ENCODE data around the gene KCND2. TPM values are rescaled to one million over a fixed set of nuclear protein-coding genes. Genes with fewer than 3 reads are reported as not detected.
"Not testable (repeated sequence)": the region's sequence is repeated elsewhere in the genome, so short reads cannot be mapped to it uniquely, and the experiment has no call there.

KCND2 gene
- total RNA-seq, 2 donors from 2014 or later: not detected

DNA sequence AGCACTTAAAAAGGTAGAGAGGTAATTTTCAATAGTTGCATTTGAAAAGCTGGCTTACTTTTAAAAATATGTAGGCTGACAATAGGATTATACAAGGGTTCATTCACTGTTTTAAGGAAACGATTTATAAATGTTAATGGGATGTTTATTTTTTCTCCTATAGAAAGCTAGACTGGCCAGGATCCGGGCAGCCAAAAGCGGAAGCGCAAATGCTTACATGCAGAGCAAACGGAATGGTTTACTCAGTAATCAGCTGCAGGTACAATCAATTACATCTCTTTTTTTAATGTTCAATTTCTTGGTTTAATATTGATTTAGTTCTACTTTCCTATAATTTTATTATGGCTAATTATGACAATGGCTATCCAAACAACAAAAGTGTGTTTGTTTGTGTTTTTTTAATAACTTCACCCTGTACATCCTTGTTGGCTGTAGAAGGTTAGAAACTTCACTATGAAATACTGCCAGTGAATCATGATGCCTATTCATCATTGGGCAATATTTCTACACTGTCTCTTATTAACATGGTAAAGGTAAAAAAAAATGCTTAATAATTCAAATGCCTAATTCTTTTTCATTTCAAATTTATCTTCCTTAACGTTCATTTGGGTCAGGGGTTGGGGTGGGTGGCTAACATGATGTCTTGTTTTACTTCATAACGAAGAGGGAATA lies 468.5 kb downstream of the KCND2 start:
- Mint-ChIP-seq H3K4me3 (no peak overlapping the region), H3K4me1 (no peaks in the 10 kb centered on the region), H3K27ac (no peak overlapping the region), H3K9me3 (no peaks in the 10 kb centered on the region), H3K27me3 (peaks cover 7% of the 10 kb centered on the region), H3K36me3 (ENCODE audit: low read depth) (no peaks in the 10 kb centered on the region)
- ATAC-seq (replicated peaks): no peak

DNA sequence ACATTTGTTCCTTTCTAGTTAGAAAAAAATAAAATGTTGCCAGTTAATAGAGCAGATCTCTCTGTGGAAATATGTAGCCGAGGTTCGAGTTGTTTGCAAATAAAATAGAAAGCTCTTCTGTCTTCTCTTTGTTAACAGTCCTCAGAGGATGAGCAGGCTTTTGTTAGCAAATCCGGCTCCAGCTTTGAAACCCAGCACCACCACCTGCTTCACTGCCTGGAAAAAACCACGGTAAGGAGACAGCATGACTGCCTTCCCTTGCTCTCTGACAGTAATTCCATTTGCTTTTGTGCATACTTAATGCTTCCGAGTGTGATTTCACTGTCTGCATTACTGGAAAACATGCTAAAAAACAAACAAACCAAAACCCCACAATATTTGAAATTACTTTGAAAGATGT lies 469.4 kb downstream of the KCND2 start:
- H3K4me3 Mint-ChIP-seq: no peak overlapping the region
- H3K27me3 Mint-ChIP-seq: peaks cover 6% of the 10 kb centered on the region
- H3K27ac Mint-ChIP-seq: no peak overlapping the region
- H3K36me3 Mint-ChIP-seq (ENCODE audit: low read depth): no peaks in the 10 kb centered on the region
- no peaks in the 10 kb centered on the region for H3K4me1 Mint-ChIP-seq
- no peaks in the 10 kb centered on the region for H3K9me3 Mint-ChIP-seq
- ATAC-seq (replicated peaks): no peak

DNA sequence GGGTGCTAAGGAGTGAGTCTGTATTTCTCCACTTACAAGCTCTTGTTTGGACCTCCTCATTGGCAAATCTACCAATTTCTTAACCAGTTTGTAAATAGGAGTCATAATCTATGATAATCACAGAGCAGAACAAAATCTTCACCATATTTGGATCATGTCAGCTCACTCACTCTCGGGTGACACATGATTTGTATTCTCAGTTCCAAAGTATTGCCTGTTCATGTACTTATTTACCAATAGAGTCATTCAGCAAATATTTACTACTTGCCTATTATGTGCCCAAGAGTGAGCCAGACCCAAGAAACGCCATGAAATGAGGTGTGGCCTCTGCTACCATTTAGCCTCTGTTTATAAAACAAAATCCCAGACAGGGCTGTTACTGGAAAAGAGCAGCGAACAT lies 470.2 kb downstream of the KCND2 start:
- H3K36me3 Mint-ChIP-seq (ENCODE audit: low read depth): no peaks in the 10 kb centered on the region
- ATAC-seq (replicated peaks): no peak
- no peaks in the 10 kb centered on the region for H3K9me3 Mint-ChIP-seq
- H3K4me3 Mint-ChIP-seq: no peak overlapping the region
- H3K27ac Mint-ChIP-seq: no peak overlapping the region
- peaks cover 4% of the 10 kb centered on the region for H3K27me3 Mint-ChIP-seq
- no peaks in the 10 kb centered on the region for H3K4me1 Mint-ChIP-seq

DNA sequence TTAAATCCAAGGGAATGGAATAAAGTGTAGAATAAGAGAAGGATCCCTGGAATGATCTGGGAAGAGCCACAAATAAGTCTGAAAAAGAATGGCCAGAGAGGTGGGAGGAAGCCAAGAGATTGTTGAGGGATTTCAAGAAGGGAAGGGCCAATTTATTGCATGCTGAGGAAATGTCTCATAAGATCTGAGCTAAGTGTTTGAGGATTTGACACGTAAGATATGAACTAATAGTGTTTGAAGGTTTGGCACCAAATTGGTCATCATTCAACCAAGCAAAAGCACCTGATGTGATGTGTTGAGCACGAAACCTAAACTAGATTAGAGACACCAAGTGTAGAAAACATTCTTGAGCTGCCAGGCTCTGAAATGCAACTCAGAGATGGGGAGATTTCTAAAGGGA lies 487.1 kb downstream of the KCND2 start:
- no peaks in the 10 kb centered on the region for H3K36me3 Mint-ChIP-seq (ENCODE audit: low read depth)
- peaks cover 3% of the 10 kb centered on the region for H3K27me3 Mint-ChIP-seq
- no peak overlapping the region for H3K4me3 Mint-ChIP-seq

DNA sequence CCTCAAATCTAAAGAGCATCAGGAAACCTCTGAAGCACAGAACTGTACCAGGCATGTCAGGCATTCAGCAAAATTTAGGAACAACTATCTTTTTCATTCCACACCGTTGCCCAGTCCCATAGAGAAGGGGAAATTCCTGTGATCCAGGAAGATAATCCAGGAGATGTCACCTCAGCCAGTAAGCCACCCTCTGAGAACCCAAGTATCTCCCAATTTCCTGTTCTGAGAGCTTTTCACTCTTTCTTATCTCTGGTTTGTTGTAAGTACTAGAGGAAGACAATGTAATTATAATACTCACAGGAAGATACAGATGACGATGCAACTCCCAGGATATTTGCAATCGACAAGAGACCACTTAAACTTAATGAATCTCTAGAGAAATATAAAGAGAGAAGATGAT lies 487.9 kb downstream of the KCND2 start:
- Mint-ChIP-seq H3K27ac (no peak overlapping the region), H3K27me3 (peaks cover 3% of the 10 kb centered on the region), H3K4me3 (no peak overlapping the region), H3K36me3 (ENCODE audit: low read depth) (no peaks in the 10 kb centered on the region), H3K4me1 (no peaks in the 10 kb centered on the region), H3K9me3 (no peaks in the 10 kb centered on the region)
- ATAC-seq (replicated peaks): no peak

More for the DNA sequence above, 487.1 kb downstream of the KCND2 start:
- Mint-ChIP-seq H3K9me3 (no peaks in the 10 kb centered on the region), H3K4me1 (no peaks in the 10 kb centered on the region), H3K27ac (no peak overlapping the region)
- peak; percentile 28 for ATAC-seq (replicated peaks)

DNA sequence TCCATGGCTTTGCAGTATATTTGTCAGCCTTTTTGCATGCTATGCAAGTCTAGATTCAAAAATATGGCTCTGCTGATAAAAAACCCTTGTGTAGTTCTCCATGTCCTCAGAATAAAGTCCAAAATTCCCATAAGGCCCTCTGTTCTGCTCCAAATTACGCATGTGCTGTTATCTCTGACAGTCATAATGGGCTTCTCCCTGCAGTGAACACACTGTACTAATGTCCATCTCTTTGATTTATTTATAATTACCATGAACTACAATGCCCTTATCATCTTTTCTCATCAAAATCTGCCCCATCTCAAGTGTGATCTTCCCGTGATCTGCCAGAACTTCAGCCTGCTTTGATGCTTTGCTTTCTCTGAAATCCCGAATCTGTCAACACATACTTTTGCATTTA lies 497.2 kb downstream of the KCND2 start:
- H3K4me3 Mint-ChIP-seq: no peak overlapping the region
- H3K36me3 Mint-ChIP-seq (ENCODE audit: low read depth): no peaks in the 10 kb centered on the region
- no peak overlapping the region for H3K27ac Mint-ChIP-seq
- no peaks in the 10 kb centered on the region for H3K9me3 Mint-ChIP-seq
- no peak for ATAC-seq (replicated peaks)
- H3K4me1 Mint-ChIP-seq: no peaks in the 10 kb centered on the region
- H3K27me3 Mint-ChIP-seq: no peaks in the 10 kb centered on the region

DNA sequence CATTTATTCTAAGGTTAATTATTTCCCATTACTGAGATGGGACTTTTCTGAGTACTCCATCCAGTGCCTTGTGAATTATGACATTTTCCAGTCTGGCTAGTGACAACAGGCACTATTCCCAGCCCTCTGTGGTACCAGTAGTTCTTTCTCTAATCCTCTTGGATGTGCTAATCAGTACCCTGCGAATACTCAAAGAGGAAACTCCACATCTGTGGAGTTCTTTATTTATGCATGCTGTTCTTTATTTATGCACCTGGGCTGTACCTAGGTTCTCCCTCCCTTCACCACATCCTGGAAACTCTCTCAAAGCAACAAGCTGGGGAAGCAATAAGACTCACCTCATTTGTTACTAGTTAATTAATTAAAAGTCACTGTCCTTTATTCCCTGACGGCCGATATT lies 501.5 kb downstream of the KCND2 start:
- Mint-ChIP-seq H3K36me3 (ENCODE audit: low read depth) (no peaks in the 10 kb centered on the region), H3K4me3 (no peak overlapping the region), H3K4me1 (no peaks in the 10 kb centered on the region), H3K9me3 (no peaks in the 10 kb centered on the region), H3K27ac (no peak overlapping the region), H3K27me3 (no peaks in the 10 kb centered on the region)
- no peak for ATAC-seq (replicated peaks)

DNA sequence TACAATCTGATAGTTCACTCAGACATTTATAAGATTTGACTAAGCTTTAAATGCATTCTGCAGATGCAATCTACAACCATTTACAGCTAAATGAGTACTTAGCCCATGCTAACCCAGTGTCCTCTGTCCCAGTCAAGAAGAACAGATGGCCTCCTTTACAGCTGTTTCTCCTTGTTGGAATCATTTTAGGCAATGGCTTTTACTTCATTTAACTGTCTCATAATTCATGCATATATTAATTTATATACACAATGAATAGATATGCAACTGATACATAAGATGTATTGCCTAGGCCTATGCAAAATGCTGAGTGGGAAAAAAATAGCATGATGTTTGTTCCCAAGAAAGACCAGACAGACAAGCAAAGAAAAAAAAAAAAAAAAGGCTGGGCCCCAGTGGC lies 502.8 kb downstream of the KCND2 start:
- no peak overlapping the region for H3K4me3 Mint-ChIP-seq
- H3K36me3 Mint-ChIP-seq (ENCODE audit: low read depth): no peaks in the 10 kb centered on the region
- H3K4me1 Mint-ChIP-seq: no peaks in the 10 kb centered on the region
- no peak for ATAC-seq (replicated peaks)
- H3K9me3 Mint-ChIP-seq: no peaks in the 10 kb centered on the region
- H3K27me3 Mint-ChIP-seq: no peaks in the 10 kb centered on the region
- no peak overlapping the region for H3K27ac Mint-ChIP-seq

DNA sequence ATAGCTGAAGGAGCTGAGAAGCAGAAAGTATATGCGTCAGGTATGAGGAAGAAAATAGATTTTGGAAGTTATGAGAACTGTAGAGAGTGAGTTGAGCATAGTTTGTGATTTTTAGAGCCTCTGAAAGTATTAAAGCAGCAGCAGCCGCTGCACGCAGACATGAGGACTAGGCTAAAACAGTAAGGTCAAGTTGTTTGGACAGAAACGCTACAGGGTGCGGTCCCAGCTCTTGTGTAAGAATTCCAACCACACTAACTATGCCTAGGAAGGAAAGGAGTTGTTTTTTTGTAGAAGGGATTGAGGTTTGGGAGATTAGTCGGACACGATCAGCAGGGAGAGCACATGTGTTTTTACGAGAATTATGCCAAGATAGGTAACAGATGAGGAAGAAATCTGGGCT lies 506.1 kb downstream of the KCND2 start:
- H3K4me3 Mint-ChIP-seq; H3K9me3 Mint-ChIP-seq; H3K4me1 Mint-ChIP-seq; ATAC-seq (replicated peaks); H3K27me3 Mint-ChIP-seq; H3K36me3 Mint-ChIP-seq (ENCODE audit: low read depth); H3K27ac Mint-ChIP-seq: not testable (repeated sequence)

DNA sequence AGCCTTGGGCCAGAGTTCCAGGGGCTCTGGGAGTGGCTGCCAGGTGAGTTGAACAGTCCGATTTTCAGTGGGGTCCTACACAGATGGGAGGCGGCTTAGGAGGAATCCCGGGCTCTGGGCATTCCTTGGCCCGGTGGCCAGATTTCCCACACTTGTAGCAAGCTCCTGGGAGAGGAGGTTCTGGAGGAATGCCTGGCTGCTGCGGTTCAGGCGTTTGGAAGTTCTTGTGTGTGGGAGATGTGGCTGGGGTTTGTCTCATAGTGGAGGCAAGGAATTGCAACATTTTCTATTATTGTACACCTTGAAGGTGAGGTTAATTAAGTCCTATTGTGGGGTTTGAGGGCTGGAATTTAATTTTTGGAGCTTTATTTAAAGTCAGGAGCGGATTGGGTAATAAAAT lies 507.5 kb downstream of the KCND2 start:
- not testable (repeated sequence) for H3K27ac Mint-ChIP-seq; H3K27me3 Mint-ChIP-seq; ATAC-seq (replicated peaks); H3K9me3 Mint-ChIP-seq; H3K4me1 Mint-ChIP-seq; H3K36me3 Mint-ChIP-seq (ENCODE audit: low read depth); H3K4me3 Mint-ChIP-seq

DNA sequence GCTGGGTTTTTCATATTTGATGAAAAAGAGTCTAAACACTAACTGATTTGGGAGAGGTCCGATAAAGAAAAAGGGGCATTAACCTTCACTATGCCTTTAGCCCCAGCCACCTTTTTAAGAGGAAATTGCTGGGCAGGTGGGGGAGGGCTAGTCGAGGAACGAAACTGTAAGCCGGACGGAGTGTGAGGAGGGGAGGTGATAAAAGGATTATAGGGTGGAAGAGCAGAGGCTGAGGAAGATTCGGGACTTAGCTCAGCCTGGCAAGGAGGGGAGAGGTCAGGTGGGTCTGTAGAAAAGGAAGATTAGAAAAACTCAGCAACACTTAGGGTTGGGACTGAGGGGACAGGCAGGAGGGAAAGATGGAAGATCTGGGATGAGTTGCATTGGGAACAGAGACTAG lies 508.0 kb downstream of the KCND2 start:
- no peak overlapping the region for H3K4me3 Mint-ChIP-seq
- no peak overlapping the region for H3K27ac Mint-ChIP-seq
- no peaks in the 10 kb centered on the region for H3K36me3 Mint-ChIP-seq (ENCODE audit: low read depth)
- no peaks in the 10 kb centered on the region for H3K4me1 Mint-ChIP-seq
- H3K9me3 Mint-ChIP-seq: no peaks in the 10 kb centered on the region
- H3K27me3 Mint-ChIP-seq: no peaks in the 10 kb centered on the region
- ATAC-seq (replicated peaks): no peak

DNA sequence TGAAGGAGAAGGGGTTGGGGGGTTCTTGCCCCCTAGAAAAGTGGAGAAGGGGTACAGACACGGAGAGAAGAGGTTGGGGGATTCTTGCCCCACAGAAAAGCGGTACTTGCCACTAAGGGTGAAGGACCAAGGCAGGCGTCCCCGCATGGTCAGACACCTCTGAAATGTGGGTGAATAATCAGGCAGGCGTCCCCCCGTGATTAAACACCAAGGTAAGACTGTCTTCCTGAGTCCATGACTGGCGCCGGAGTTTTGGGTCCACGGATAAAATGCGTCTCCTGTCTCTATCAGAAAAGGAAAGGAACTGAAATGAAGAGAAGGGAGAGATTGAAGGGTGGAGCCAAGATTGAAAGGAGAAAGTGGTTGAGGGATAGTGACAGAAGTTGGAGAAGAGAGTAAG lies 508.9 kb downstream of the KCND2 start:
- H3K27ac Mint-ChIP-seq; ATAC-seq (replicated peaks); H3K4me3 Mint-ChIP-seq; H3K9me3 Mint-ChIP-seq; H3K27me3 Mint-ChIP-seq; H3K4me1 Mint-ChIP-seq; H3K36me3 Mint-ChIP-seq (ENCODE audit: low read depth): not testable (repeated sequence)

DNA sequence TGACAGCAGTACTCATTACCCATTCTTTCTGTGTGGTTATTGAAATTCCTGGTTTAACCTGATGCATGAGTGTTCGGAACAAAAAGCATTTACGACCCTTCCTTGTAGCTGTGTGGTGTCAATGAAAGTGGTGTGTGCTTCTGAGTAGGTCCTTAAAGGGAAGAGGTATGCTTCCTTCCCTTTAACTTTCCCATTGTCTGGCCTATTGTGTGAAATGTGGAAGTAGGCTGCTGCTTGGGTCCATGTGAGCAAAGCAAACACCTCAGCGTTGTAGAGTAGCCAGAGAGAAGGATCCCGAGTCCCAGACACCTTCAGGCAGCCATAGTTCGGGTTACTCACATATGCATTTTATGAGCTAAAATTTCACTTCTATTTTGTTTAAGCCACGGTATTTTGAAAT lies 510.3 kb downstream of the KCND2 start:
- H3K4me3 Mint-ChIP-seq: no peak overlapping the region
- no peaks in the 10 kb centered on the region for H3K4me1 Mint-ChIP-seq
- no peak for ATAC-seq (replicated peaks)
- H3K36me3 Mint-ChIP-seq (ENCODE audit: low read depth): no peaks in the 10 kb centered on the region
- H3K9me3 Mint-ChIP-seq: no peaks in the 10 kb centered on the region
- no peaks in the 10 kb centered on the region for H3K27me3 Mint-ChIP-seq
- H3K27ac Mint-ChIP-seq: no peak overlapping the region

DNA sequence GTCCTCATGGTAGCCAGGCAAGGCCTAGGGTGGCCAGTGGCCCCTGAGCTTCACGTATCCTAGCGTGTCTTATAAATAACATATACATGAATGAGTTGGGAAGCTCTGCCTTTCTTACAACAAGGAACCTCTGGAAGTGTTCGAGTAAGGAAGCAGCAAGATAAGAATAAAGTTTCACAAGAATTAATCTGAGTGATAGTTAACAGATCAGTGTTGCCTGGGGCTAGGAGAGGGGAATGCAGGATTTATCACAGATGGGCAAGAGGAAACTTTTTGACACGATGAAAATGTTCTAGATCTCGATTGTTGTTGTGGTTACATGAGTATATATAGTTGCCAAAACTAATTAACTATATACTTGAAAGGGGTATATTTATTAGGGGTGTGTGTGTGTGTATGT lies 510.7 kb downstream of the KCND2 start:
- Mint-ChIP-seq H3K27me3 (no peaks in the 10 kb centered on the region), H3K4me1 (no peaks in the 10 kb centered on the region), H3K27ac (no peak overlapping the region), H3K9me3 (no peaks in the 10 kb centered on the region), H3K4me3 (no peak overlapping the region), H3K36me3 (ENCODE audit: low read depth) (no peaks in the 10 kb centered on the region)
- no peak for ATAC-seq (replicated peaks)

DNA sequence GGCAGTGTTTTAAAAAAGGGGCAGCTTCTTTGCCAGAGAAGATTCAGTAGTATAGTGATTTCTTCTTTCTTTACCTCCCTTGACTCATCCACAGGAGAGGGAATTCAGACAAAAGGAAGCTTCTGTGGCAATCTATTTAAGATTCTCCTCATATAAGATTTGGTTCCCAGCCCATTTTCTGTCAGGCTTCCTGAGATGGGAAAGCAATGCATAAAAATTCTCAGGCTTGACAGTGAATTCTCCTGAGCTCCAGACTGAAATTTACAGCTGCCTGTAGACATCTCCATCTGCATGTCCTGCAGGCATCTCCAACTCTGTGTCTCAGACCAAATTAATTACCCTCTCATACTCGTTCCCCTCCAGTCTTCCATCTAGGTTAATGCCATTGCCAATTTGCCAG lies 512.1 kb downstream of the KCND2 start:
- no peaks in the 10 kb centered on the region for H3K4me1 Mint-ChIP-seq
- H3K4me3 Mint-ChIP-seq: no peak overlapping the region
- no peaks in the 10 kb centered on the region for H3K9me3 Mint-ChIP-seq
- no peak overlapping the region for H3K27ac Mint-ChIP-seq
- H3K36me3 Mint-ChIP-seq (ENCODE audit: low read depth): no peaks in the 10 kb centered on the region
- ATAC-seq (replicated peaks): no peak
- peaks cover 1% of the 10 kb centered on the region for H3K27me3 Mint-ChIP-seq
